Endothelial cell of umbilical vein (primary cell): Measurements from ENCODE around the gene RORC. TPM values are rescaled to one million over a fixed set of nuclear protein-coding genes. Genes with fewer than 3 reads are reported as not detected.

Source experiments
- BruUV-seq: library from RNA; stranded (reverse); fragments of 400-500 nt; replicated peaks from 2 replicates; lab custom pipeline; 2021; lab: Mats Ljungman, UMichigan
- CTCF ChIA-PET: fragments of 300-600, 350-600 bp; sonication (Branson Sonifier 250); formaldehyde crosslinking; loops from one replicate; lab custom pipeline; 2021; ENCODE audit warnings: antibody characterized with exemption, inconsistent platforms; lab: Charles Lee
- POLR2A ChIA-PET: fragments of 300-600, 350-600 bp; sonication (Branson Sonifier 250); formaldehyde crosslinking; loops from one replicate; lab custom pipeline; 2021; ENCODE audit warnings: antibody characterized with exemption, inconsistent platforms; lab: Charles Lee
- DNase-seq: peaks from one replicate; pipeline ENCODE4 v3.0.0-alpha.2; 2011; ENCODE audit warnings: low read depth, low spot score
- FAIRE-seq: peaks from 2 replicates; lab custom pipeline; 2011; peaks lifted over from hg19 to GRCh38; lab: Jason Lieb, UNC
- H2AFZ ChIP-seq: 2 replicates; pipeline ENCODE4 v1.6.0; 2012; ENCODE audit warnings: low read depth, low read length, control low read depth, inconsistent platforms
- H3K27ac ChIP-seq: 2 replicates; pipeline ENCODE4 v1.5.1; 2011; ENCODE audit warnings: low read depth, mild to moderate bottlenecking, control low read depth, low read length, moderate library complexity; ENCODE audit not compliant: insufficient read depth
- H3K27me3 ChIP-seq, 2 experiments: 2 replicates each; pipeline versions ENCODE4 v1.6.0 to v1.6.1; 2011; ENCODE audit warnings: low read length in 2 of 2, mixed read lengths in 1 of 2; ENCODE audit not compliant: control insufficient read depth in 2 of 2, insufficient read depth in 2 of 2
- H3K36me3 ChIP-seq, 2 experiments: 2 replicates in 1 of 2; 3 replicates in 1 of 2; pipeline ENCODE4 v1.5.1; 2011; ENCODE audit warnings: low read length in 2 of 2, mild to moderate bottlenecking in 1 of 2, moderate library complexity in 1 of 2; ENCODE audit not compliant: control insufficient read depth in 2 of 2, insufficient read depth in 2 of 2; ENCODE audit errors: extremely low read depth in 1 of 2
- H3K4me1 ChIP-seq: 3 replicates; pipeline ENCODE4 v1.5.1; 2011; ENCODE audit warnings: mild to moderate bottlenecking, low read length; ENCODE audit not compliant: control insufficient read depth, insufficient read depth; ENCODE audit errors: extremely low read depth
- H3K4me2 ChIP-seq: 2 replicates; pipeline ENCODE4 v1.6.1; 2011; ENCODE audit warnings: low read length, control low read depth, mixed read lengths; ENCODE audit not compliant: insufficient read depth
- H3K4me3 ChIP-seq, 3 experiments: fragments of 200-600 bp in 1 of 3; sonication (generic), shearing (Covaris generic) in 1 of 3; replicated peaks in 1 of 3; 2 replicates each; pipeline ENCODE4 v1.5.1; 2011 to 2016; ENCODE audit warnings: control low read depth in 3 of 3, low read length in 3 of 3, mild to moderate bottlenecking in 2 of 3, inconsistent platforms in 1 of 3, low read depth in 1 of 3, moderate library complexity in 1 of 3; ENCODE audit not compliant: insufficient read depth in 1 of 3
- H3K79me2 ChIP-seq: 2 replicates; pipeline ENCODE4 v1.6.0; 2012; ENCODE audit warnings: low read length, inconsistent platforms; ENCODE audit not compliant: control insufficient read depth, insufficient read depth
- H3K9ac ChIP-seq: replicated peaks from 2 replicates; pipeline ENCODE3; 2011; ENCODE audit warnings: low read length, control low read depth; ENCODE audit not compliant: insufficient read depth; ENCODE audit errors: extremely low read depth
- H3K9me1 ChIP-seq: replicated peaks from 3 replicates; pipeline ENCODE4 v1.6.0; 2011; ENCODE audit warnings: mild to moderate bottlenecking, low read length; ENCODE audit not compliant: control insufficient read depth, insufficient read depth; ENCODE audit errors: extremely low read depth
- H3K9me3 ChIP-seq: replicated peaks from 2 replicates; pipeline ENCODE4 v1.5.1; 2012; ENCODE audit warnings: low read length, inconsistent platforms; ENCODE audit not compliant: control insufficient read depth, insufficient read depth
- H4K20me1 ChIP-seq: replicated peaks from 2 replicates; pipeline ENCODE3; 2011; ENCODE audit warnings: mild to moderate bottlenecking, low read length; ENCODE audit not compliant: control insufficient read depth, insufficient read depth; ENCODE audit errors: extremely low read depth
- CTCF ChIP-seq, 2 donors: IDR thresholded peaks; 1 replicate in 1 of 2; 2 replicates in 1 of 2; pipeline ENCODE4 v1.5.1; 2011; ENCODE audit warnings: low read length in 2 of 2, mild to moderate bottlenecking in 2 of 2, moderate library complexity in 2 of 2, control low read depth in 1 of 2, inconsistent platforms in 1 of 2, low read depth in 1 of 2; ENCODE audit not compliant: insufficient read depth in 1 of 2; ENCODE audit errors: extremely low read depth in 1 of 2
- EZH2 ChIP-seq: IDR thresholded peaks from 2 replicates; pipeline ENCODE4 v1.6.1; 2012; ENCODE audit warnings: borderline replicate concordance, low read depth, mild to moderate bottlenecking, moderate library complexity, low read length, inconsistent platforms; ENCODE audit not compliant: severe bottlenecking
- FOS ChIP-seq: IDR thresholded peaks from 2 replicates; pipeline ENCODE4 v1.6.1; 2011; ENCODE audit warnings: mild to moderate bottlenecking, low read length, moderate library complexity, borderline replicate concordance; ENCODE audit not compliant: insufficient read depth
- GATA2 ChIP-seq: IDR thresholded peaks from 2 replicates; pipeline ENCODE4 v1.7.0; 2011; ENCODE audit warnings: low read depth, mild to moderate bottlenecking, moderate library complexity, mixed read lengths, low read length; ENCODE audit not compliant: insufficient read length, insufficient read depth
- JUN ChIP-seq: IDR thresholded peaks from 2 replicates; pipeline ENCODE4 v1.6.1; 2011; ENCODE audit warnings: borderline replicate concordance, low read depth; ENCODE audit not compliant: insufficient read length, insufficient read depth
- MYC ChIP-seq: IDR thresholded peaks from one replicate; pipeline ENCODE4 v1.6.1; 2011; ENCODE audit warnings: mild to moderate bottlenecking, low read depth, low read length
- POLR2A ChIP-seq: IDR thresholded peaks from 2 replicates; pipeline ENCODE4 v1.6.1; 2012; ENCODE audit warnings: low read depth, mild to moderate bottlenecking, control low read depth, low read length
- POLR2AphosphoS5 ChIP-seq: IDR thresholded peaks from 2 replicates; pipeline ENCODE4 v1.6.1; 2012; ENCODE audit warnings: low read depth, mild to moderate bottlenecking, control low read depth, low read length, moderate library complexity; ENCODE audit not compliant: insufficient read depth
- dilution Hi-C: fragments of 300-500 bp; cut with MboI; formaldehyde crosslinking; loops from one replicate; pipeline ENCODE4 v1.15.0; 2019; ENCODE audit warnings: low sequenced_read_pairs; ENCODE audit not compliant: extremely low pct_ligation_motif_present
- intact Hi-C: fragments of 100-400 bp; cut with micrococcal nuclease; formaldehyde crosslinking; loops from one replicate; pipeline ENCODE4 v1.10.0; 2022
- polyA plus RNA-seq, 4 experiments: library from polyadenylated mRNA; depleted of rRNA in 3 of 4; stranded (reverse) in 3 of 4; unstranded in 1 of 4; fragments of >200 nt; gene quantifications; 2 replicates each; pipeline versions ENCODE4 v1.2.1 to v1.2.3, GENCODE V29; 2011 to 2012; ENCODE audit warnings: missing spikeins in 1 of 4
- total RNA-seq: library from RNA; stranded (reverse); gene quantifications from 2 replicates; pipeline ENCODE4 v1.2.3, GENCODE V29; 2021
- TF ChIP-seq, protein P1 (sequence below): IDR thresholded peaks from 2 replicates; pipeline ENCODE4 v1.6.1; 2011; ENCODE audit not compliant: insufficient read depth, insufficient read length

Gene RORC
- total and polyA plus RNA-seq, 2 donors (not counting 3 experiments of a cell fraction or from before 2014, with no cell fraction given), result not detected

- H3K4me1 ChIP-seq, result no peaks in the 10 kb centered on the region
- no peaks in the 10 kb centered on the region for H3K9me3 ChIP-seq
- peaks cover 17 to 23% of the 10 kb centered on the region in 2 experiments for H3K27me3 ChIP-seq
- POLR2A ChIA-PET, result no interaction called here
- H3K27ac ChIP-seq, result no peak overlapping the region
- H3K9ac ChIP-seq, result no peak overlapping the region
- no peak overlapping the region for H2AFZ ChIP-seq
- H3K79me2 ChIP-seq, result no peaks in the 10 kb centered on the region
- BruUV-seq, result no TSS peak
- no peak overlapping the region for H3K4me3 ChIP-seq
- H3K4me2 ChIP-seq, result no peak overlapping the region
- DNase-seq (no peak), FAIRE-seq (no peak)
- intact Hi-C loops (no loop called here), dilution Hi-C loops (no loop called here)
- TF ChIP-seq POLR2A (no peak), MYC (no peak), CTCF (IDR thresholded peaks at IDR 0.05; ENCODE audit: extremely low read depth in 1 of 2, insufficient read depth in 1 of 2, low read depth in 1 of 2, low read length in 2 of 2) (no peak), GATA2 (no peak), FOS (no peak), EZH2 (no peak), POLR2AphosphoS5 (no peak), JUN (no peak)
- TF ChIP-seq, protein P1, sequence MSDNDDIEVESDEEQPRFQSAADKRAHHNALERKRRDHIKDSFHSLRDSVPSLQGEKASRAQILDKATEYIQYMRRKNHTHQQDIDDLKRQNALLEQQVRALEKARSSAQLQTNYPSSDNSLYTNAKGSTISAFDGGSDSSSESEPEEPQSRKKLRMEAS, result no peak
- no peaks in the 10 kb centered on the region for H3K36me3 ChIP-seq
- H3K9me1 ChIP-seq, result no peaks in the 10 kb centered on the region
- CTCF ChIA-PET, result interaction anchor here (0.8 to 2.4 kb wide), 4 partner anchors 17 to 113 kb away, joined by 3 to 8 read pairs (median 4); no protein-coding TSS in a partner anchor
- H4K20me1 ChIP-seq, result no peaks in the 10 kb centered on the region
These were observed 25.4 kb downstream of the RORC start for GRCh38 chr1:151806170-151806569.
